Activated naive CD4-positive, alpha-beta T cell treated with anti-CD3 and anti-CD28 coated beads, Interleukin-2, amount 10 ng/mL, durations not matched to agents 7 days and 5 days (primary cell): ENCODE measurements around the gene MYO19.
"Not testable (repeated sequence)": the region's sequence is repeated elsewhere in the genome, so short reads cannot be mapped to it uniquely, and the experiment has no call there.

Source experiments
- CTCF ChIA-PET: fragments of 350-600 bp; sonication (Branson Sonifier 250); formaldehyde crosslinking; loops from one replicate; lab custom pipeline; 2021; ENCODE audit warnings: antibody characterized with exemption; lab: Charles Lee
- DNase-seq: peaks from one replicate; pipeline ENCODE4 v3.0.0-alpha.2; 2020
- H3K27ac Mint-ChIP-seq: one replicate; pipeline ENCODE4 v1.8.0; 2021; ENCODE audit warnings: mild to moderate bottlenecking, moderate library complexity, mixed read lengths
- H3K27me3 Mint-ChIP-seq: one replicate; pipeline ENCODE4 v1.8.0; 2021; ENCODE audit warnings: mild to moderate bottlenecking, mixed read lengths
- H3K36me3 Mint-ChIP-seq: one replicate; pipeline ENCODE4 v1.8.0; 2021; ENCODE audit warnings: mixed read lengths
- H3K4me1 Mint-ChIP-seq: one replicate; pipeline ENCODE4 v1.8.0; 2021; ENCODE audit warnings: mixed read lengths
- H3K4me3 Mint-ChIP-seq: one replicate; pipeline ENCODE4 v1.8.0; 2021; ENCODE audit warnings: mild to moderate bottlenecking, moderate library complexity, mixed read lengths
- H3K9me3 Mint-ChIP-seq: one replicate; pipeline ENCODE4 v1.8.0; 2021; ENCODE audit warnings: mixed read lengths

The MYO19 gene

DNA sequence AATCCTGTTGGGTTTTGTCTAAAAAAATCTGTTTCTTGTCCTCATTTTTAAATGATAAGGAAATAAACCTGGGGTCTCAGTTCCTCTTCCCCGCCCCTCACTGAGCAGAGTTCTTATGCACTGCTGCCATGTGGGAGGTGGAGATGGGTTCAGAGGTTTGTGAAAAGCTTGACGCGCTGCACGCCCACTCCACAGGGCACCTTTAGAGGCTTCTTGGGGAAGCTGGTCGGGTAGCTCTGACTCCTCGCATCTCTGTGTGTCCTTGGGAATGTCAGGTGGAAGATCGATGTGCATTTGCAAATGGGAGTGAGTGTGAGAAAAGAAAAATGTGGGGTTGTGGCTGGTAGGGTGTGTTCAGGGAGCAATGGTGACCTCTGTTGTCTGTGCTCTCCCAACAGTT is 52.8 kb downstream of the MYO19 start:
- Mint-ChIP-seq H3K4me3 (no peak overlapping the region), H3K36me3 (peaks cover 2% of the 10 kb centered on the region), H3K4me1 (peaks cover 32% of the 10 kb centered on the region), H3K27me3 (peaks cover 46% of the 10 kb centered on the region), H3K9me3 (no peaks in the 10 kb centered on the region), H3K27ac (no peak overlapping the region)
- CTCF ChIA-PET, result interaction anchor here (1.4 to 2.0 kb wide), 3 partner anchors 13 to 509 kb away, joined by 3 to 6 read pairs (median 4); no protein-coding TSS in a partner anchor
- DNase-seq, result no peak

DNA sequence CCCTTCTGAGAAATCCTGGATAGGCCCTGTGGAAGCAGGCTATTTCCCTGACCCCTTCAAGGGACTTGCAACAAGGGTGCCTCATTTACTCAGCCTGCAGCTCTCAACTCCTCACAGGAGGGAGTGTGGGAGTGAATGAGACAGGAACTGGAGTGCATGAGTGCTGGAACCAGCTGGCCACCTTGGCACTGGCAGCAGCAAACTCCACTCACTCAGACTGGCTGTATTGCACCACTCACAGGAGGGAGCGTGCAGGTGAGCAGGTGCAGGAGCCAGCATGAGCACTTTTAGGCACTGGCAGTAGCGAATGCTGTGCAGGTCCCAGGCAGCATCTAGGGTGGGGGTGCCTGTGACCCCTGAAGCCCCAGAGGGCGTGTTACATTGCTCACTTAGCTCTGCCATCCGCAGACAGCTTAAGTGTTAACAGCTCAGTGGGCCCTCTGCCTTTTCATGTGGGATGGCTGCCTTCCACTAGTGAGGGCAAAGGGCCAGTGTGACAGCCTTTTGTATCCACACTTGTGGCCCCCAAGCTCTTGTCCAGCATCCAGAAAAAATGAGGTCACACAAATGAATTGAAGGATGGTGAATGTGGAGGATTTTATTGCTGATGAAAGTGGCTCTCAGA is 59.2 kb downstream of the MYO19 start:
- Mint-ChIP-seq H3K27me3 (peaks cover 64% of the 10 kb centered on the region), H3K27ac (no peak overlapping the region), H3K4me1 (no peaks in the 10 kb centered on the region), H3K4me3 (no peak overlapping the region), H3K36me3 (no peaks in the 10 kb centered on the region), H3K9me3 (no peaks in the 10 kb centered on the region)
- CTCF ChIA-PET, result no interaction called here
- no peak for DNase-seq

DNA sequence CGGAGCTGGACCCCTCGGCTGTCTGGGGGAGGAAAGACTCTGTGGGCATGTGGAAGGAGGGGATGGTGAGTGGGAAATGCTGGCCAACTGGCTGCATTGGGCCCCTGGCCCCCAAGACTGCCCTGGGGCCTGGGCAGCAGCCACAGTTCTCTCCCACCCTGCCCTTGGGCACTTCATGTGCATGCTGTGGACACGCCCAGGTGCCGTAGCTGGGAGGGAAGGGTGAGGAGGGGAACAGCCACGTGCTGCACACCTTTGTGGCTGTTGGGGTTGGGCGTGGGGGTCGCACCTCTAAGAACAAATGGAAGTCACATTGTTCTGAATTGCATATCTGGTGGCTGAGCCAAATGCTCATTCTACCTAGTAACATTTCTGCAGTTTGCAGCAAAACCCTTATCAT is 60.1 kb downstream of the MYO19 start:
- DNase-seq, result no peak
- Mint-ChIP-seq H3K36me3 (no peaks in the 10 kb centered on the region), H3K27ac (no peak overlapping the region), H3K4me1 (no peaks in the 10 kb centered on the region), H3K27me3 (peaks cover 61% of the 10 kb centered on the region), H3K9me3 (no peaks in the 10 kb centered on the region), H3K4me3 (no peak overlapping the region)
- CTCF ChIA-PET, result no interaction called here

DNA sequence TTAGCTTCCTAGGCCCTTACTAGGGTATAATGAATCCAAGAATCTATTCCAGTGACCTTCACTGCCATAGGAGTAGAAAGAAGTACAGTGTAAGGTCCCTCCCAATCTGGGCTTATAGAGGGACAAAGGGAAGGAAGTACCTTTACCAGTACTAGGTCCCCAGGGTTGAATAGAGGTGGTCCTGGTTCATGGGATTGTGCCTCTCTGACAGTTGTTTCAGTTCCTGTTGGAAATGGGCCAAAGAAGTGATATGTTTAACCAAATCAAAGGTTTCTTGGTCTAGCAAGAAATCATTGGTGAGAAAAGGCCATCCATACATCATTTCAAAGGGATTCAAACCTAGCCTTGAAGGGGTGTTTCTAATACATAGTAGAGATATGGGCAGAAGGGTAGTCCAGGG is 64.2 kb downstream of the MYO19 start:
- Mint-ChIP-seq H3K4me3 (no peak overlapping the region), H3K27me3 (peaks cover 64% of the 10 kb centered on the region), H3K9me3 (no peaks in the 10 kb centered on the region), H3K36me3 (no peaks in the 10 kb centered on the region), H3K27ac (no peak overlapping the region), H3K4me1 (no peaks in the 10 kb centered on the region)
- no peak for DNase-seq
- CTCF ChIA-PET, result no interaction called here

DNA sequence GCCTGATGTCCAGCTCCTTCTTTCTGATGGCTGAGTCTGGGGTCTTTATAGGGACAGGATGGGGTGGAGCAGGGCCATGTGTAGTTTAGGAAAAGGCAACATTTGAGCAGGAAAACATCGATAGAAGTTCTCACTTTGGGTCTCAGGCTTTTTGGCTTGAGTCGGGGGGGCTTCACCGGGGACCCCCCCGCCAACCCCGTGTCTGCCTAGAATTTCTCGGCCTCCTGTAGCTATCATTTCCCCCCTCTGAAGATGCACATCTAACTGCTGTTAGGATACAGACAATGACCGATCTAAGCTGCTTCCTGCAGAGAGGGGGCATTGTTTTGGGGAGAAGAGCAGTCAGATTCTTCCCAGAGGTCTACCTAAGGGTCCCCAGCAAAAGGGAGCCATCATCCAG is 64.9 kb downstream of the MYO19 start:
- no peak for DNase-seq
- Mint-ChIP-seq H3K27me3 (peaks cover 68% of the 10 kb centered on the region), H3K9me3 (no peaks in the 10 kb centered on the region), H3K4me3 (no peak overlapping the region), H3K36me3 (no peaks in the 10 kb centered on the region), H3K27ac (no peak overlapping the region), H3K4me1 (no peaks in the 10 kb centered on the region)
- CTCF ChIA-PET, result interaction anchor here (1.2 kb wide), 1 partner anchor 13 kb away, joined by 3 read pairs; no protein-coding TSS in a partner anchor

DNA sequence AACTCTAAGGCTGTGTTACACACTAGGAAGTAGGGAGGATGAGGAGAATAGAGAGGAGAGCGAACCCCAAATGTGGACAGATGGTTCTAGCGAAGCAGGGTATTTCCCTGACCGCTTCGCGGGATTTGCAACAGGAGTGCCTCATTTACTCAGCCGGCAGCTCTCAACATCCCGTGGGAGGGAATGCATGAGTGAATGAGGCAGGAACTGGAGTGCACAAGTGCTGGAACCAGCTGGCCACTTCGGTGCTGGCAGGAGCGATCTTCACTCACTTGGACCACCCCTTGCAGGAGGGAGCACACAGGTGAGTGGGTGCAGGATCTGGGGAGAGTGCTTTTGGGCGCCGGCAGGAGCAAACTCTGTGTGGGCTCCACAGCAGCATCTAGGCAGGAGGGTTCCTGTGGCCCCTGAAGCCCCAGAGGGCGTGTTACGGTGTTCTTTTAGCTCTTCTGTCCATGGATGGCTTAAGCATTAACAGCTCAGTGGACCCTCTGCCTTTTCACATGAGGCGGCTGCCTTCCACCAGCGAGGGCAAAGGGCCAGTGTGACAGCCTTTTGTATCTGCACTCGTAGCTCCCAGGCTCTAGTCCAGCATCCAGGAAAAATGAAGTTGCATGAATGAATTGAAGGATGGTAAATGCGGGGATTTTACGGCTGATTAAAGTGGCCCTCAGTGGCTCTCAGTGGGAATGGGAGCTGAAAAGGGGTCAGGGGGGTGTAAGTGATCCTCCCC is 65.6 kb downstream of the MYO19 start:
- H3K36me3 Mint-ChIP-seq, result no peaks in the 10 kb centered on the region
- CTCF ChIA-PET, result interaction anchor here (1.2 kb wide), 1 partner anchor 14 kb away, joined by 3 read pairs; no protein-coding TSS in a partner anchor
- no peaks in the 10 kb centered on the region for H3K4me1 Mint-ChIP-seq
- no peak for DNase-seq
- H3K27me3 Mint-ChIP-seq, result peaks cover 73% of the 10 kb centered on the region
- H3K4me3 Mint-ChIP-seq, result no peak overlapping the region
- no peak overlapping the region for H3K27ac Mint-ChIP-seq
- no peaks in the 10 kb centered on the region for H3K9me3 Mint-ChIP-seq

DNA sequence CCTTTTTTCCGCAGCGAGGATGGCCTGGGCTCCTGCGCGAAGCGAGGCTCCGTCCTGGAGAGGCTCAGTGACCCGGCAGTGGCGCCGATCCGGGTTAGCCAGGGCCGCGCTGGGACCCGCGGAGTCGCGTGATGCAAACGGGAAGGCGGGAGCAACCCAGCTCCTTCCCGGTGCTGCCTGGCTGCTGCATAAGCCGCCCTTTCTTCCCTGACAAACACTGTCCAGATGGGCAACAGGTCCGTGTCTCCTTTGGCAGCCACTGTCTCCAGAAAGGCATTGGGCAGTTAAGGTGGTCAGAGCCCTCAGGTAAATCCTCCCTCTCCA is 69.9 kb downstream of the MYO19 start:
- peaks cover 85% of the 10 kb centered on the region for H3K27me3 Mint-ChIP-seq

DNA sequence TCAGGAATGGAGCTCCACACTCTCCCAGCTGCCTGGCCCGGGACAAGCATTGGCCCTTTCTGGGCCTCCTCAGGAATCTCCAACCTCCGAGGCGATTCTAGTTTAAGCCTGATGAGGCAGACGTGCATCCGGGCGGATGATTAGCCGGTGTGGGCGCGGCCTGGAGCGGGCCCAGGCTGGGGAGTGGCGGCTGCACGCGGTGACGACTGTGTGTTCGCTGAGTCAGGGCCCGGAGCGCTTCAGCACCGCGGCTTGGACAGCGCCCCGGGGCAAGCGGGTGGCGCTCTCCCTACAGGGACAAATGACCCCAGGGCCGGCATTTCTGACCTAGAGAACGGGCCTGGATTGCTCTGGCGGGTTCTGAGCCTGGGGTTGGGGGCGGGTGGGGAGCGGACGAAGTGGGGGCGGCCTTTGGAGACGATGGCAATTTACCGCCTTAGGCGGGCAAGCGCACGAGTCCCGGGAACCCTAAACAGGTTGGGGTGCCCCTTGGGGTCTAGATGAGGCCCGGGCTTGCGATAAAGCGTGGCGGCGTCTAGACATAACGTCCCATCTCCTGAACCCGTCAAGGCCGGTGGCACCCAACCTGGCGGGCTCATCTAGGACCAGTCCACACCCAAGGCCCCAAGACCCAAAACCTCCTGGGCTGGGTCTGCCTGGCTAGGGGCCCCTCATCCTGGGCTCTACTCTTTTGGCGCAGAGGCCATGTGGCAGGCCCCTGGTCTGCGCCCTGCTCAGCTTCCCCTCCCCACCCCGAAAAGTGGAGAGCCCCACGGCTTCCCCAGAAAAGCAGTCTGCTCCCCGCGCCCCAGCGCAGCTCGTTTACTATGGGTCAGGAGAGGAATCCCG is 70.5 kb downstream of the MYO19 start:
- H3K9me3 Mint-ChIP-seq, result no peaks in the 10 kb centered on the region
- no peaks in the 10 kb centered on the region for H3K4me1 Mint-ChIP-seq
- CTCF ChIA-PET, result no interaction called here
- peak; percentile 80 for DNase-seq
- peaks cover 83% of the 10 kb centered on the region for H3K27me3 Mint-ChIP-seq
- H3K36me3 Mint-ChIP-seq, result no peaks in the 10 kb centered on the region
- no peak overlapping the region for H3K4me3 Mint-ChIP-seq
- no peak overlapping the region for H3K27ac Mint-ChIP-seq

More for the DNA sequence above, 69.9 kb downstream of the MYO19 start:
- no peaks in the 10 kb centered on the region for H3K36me3 Mint-ChIP-seq
- no peak overlapping the region for H3K4me3 Mint-ChIP-seq
- H3K9me3 Mint-ChIP-seq, result no peaks in the 10 kb centered on the region
- H3K4me1 Mint-ChIP-seq, result no peaks in the 10 kb centered on the region
- H3K27ac Mint-ChIP-seq, result no peak overlapping the region
- DNase-seq, result no peak
- CTCF ChIA-PET, result no interaction called here

DNA sequence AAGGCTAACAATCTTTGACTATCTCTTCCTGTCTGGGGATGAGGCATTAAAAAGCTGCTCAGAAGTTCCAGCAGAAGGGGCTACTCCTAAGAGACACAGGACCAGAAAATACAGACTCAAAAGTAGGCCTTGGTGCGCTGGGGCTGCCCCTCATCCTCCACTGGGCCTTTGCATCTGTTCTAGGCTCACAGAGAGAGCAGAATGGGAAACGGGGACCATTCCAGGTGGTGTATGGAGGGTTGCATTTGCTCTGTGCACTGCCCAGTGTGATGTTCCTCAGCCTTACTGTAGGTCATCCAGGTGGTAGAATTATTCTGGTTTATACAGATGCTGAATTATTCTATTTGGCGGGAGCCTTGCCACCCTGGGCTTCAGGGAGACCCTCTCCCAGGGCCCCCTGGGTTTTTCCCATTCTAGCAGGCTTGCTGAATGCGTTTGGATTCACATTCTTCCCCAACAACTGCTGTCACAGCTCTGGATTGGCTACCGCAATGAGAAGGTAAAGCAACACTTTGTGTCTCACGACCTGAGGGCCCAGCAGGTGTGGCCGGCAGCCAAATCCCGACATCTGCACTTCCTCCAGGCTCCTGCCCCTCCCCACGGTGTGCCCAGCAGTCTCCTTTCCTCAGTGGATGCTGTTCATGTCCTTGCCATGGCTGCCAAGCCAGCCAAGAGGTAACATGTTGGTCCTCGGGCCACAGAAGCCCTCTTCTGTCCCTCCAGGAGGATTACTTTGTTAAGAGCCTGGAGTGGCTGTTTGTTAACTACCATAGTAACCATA is 73.1 kb downstream of the MYO19 start:
- Mint-ChIP-seq H3K27me3 (peaks cover 64% of the 10 kb centered on the region), H3K27ac (no peak overlapping the region), H3K4me3 (no peak overlapping the region), H3K36me3 (no peaks in the 10 kb centered on the region), H3K9me3 (no peaks in the 10 kb centered on the region), H3K4me1 (no peaks in the 10 kb centered on the region)
- CTCF ChIA-PET, result no interaction called here
- DNase-seq, result no peak

DNA sequence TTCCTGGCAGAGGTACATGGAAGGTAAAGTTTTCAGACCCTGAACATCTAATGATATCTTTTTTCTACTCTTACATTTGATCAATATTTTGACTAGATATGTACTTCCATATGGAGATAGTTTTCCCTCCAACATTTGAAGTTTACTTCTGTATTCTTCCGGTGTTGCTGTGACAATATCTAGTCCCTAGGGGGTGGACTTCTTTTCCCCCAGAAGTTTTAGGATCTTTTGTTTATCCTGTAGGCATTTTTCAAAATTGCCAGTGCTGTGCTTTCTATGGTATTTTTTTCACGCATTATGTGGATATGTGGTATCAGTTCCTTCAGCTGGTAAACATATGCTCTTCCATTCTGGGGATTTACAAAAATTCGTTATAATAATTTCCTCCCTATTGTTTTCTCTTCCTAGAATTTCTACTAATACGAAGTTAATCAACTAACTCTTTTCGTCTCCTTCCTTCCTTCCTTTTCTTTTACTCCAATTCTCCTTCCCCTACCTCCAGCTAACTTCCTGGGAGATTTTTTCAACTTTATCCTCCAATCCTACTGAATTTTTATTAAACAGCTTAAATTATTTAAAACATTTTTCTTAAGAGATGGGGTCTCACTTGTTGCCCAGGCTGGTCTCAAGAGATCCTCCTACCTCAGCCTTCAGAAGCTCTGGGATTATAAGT is 74.3 kb downstream of the MYO19 start:
- no peak overlapping the region for H3K27ac Mint-ChIP-seq
- CTCF ChIA-PET, result no interaction called here
- H3K27me3 Mint-ChIP-seq, result peaks cover 57% of the 10 kb centered on the region
- no peaks in the 10 kb centered on the region for H3K36me3 Mint-ChIP-seq
- H3K4me1 Mint-ChIP-seq, result no peaks in the 10 kb centered on the region
- no peaks in the 10 kb centered on the region for H3K9me3 Mint-ChIP-seq
- no peak for DNase-seq
- H3K4me3 Mint-ChIP-seq, result no peak overlapping the region

DNA sequence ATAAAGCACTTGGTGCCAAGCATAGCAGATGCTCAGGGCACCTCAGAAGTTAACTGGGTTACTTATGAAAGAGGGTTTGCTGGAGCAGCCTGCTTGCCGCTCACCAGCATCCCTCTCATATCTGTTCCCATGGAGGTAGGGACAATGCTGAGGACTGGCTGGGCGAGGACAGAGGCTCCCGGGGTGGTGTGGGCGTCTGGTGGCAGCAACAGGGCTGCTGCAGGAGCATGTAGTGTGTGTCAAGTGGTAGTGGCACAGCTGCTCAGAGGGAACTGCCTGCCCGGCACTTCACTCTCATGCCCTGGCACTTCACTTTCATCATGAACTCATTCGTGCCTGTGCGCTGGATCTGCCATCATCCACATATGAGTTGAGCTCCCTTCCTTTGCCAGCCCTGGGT is 75.1 kb downstream of the MYO19 start:
- Mint-ChIP-seq H3K27ac (no peak overlapping the region), H3K4me1 (no peaks in the 10 kb centered on the region), H3K36me3 (no peaks in the 10 kb centered on the region), H3K9me3 (no peaks in the 10 kb centered on the region), H3K4me3 (no peak overlapping the region), H3K27me3 (peaks cover 49% of the 10 kb centered on the region)
- CTCF ChIA-PET, result no interaction called here
- no peak for DNase-seq

DNA sequence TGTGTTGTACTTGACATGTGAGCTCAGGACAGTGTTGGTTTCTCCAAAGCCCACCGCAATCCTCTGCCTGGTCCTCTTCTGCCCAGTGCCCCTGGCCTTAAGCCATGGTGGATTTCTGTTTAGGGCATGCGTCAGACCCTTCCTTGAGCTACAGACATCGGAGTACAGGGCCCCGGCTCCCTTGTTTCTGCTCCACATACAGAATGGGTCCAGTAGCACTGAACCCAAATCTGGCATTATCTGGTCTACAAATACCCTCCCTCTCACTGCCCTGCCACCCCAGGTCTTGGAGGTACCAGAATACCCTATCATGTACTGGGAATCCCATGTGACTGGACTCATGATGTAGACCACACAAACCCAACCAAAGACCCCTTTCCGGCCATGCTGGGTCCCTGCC is 75.6 kb downstream of the MYO19 start:
- CTCF ChIA-PET, result no interaction called here
- no peak for DNase-seq
- H3K4me3 Mint-ChIP-seq, result no peak overlapping the region
- no peak overlapping the region for H3K27ac Mint-ChIP-seq
- H3K36me3 Mint-ChIP-seq, result no peaks in the 10 kb centered on the region
- peaks cover 43% of the 10 kb centered on the region for H3K27me3 Mint-ChIP-seq
- H3K9me3 Mint-ChIP-seq, result no peaks in the 10 kb centered on the region
- H3K4me1 Mint-ChIP-seq, result no peaks in the 10 kb centered on the region

DNA sequence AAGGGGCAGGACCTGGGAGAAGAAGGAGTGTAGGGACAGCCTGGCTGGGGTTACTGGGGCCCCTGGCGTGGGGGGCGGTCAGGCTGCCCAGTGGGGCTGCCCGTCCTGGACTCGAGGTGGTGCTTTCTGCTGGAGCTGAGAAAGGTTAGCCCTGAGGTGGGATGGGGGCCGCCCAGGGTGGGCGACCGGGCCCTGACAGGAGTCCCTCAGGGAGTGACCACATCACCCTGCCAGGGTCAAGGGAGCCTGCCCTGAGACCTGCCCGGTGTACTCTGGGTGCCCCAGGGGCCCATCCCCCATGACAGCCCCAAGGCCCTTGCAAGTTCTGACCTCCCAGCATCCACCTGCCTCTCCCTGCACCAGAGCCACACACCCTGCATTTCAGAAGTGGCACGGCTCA is 77.0 kb downstream of the MYO19 start:
- peaks cover 30% of the 10 kb centered on the region for H3K27me3 Mint-ChIP-seq
- not testable (repeated sequence) for H3K4me1 Mint-ChIP-seq

More for the DNA sequence above, 77.0 kb downstream of the MYO19 start:
- CTCF ChIA-PET, H3K36me3 Mint-ChIP-seq, H3K27ac Mint-ChIP-seq, H3K4me3 Mint-ChIP-seq, DNase-seq, H3K9me3 Mint-ChIP-seq: not testable (repeated sequence)
